GM12865 (cell line): Measurements from ENCODE around the gene TNFRSF25.
"Not testable (repeated sequence)": the region's sequence is repeated elsewhere in the genome, so short reads cannot be mapped to it uniquely, and the experiment has no call there.

ENCODE experiments used
- DNase-seq: peaks from one replicate; pipeline ENCODE4 v3.0.0; 2010; ENCODE audit warnings: low read depth
- H3K4me3 ChIP-seq: 2 replicates; pipeline ENCODE4 v1.5.1; 2011; ENCODE audit warnings: mild to moderate bottlenecking, low read depth, low read length, control low read depth
- CTCF ChIP-seq: IDR thresholded peaks from 2 replicates; pipeline ENCODE4 v1.5.1; 2011; ENCODE audit warnings: low read length, control low read depth, low read depth, inconsistent platforms; ENCODE audit not compliant: insufficient read depth; ENCODE audit errors: missing control alignments

The TNFRSF25 gene

GRCh38 chr1:6454856-6455751, 10.9 kb downstream of the TNFRSF25 start:
- peak; percentile 32 for DNase-seq
- TF ChIP-seq CTCF: no peak
- H3K4me3 ChIP-seq: no peak overlapping the region

GRCh38 chr1:6453895-6454855, 11.8 kb downstream of the TNFRSF25 start:
- not testable (repeated sequence) for DNase-seq, H3K4me3 ChIP-seq

GRCh38 chr1:6450943-6451373, 15.0 kb downstream of the TNFRSF25 start:
- no peak for DNase-seq
- H3K4me3 ChIP-seq: no peak overlapping the region
- no peak for TF ChIP-seq CTCF

- H3K4me3 ChIP-seq, DNase-seq: not testable (repeated sequence)
Observed at GRCh38 chr1:6450486-6450885, 15.5 kb downstream of the TNFRSF25 start.

- no peak for DNase-seq
- no peak for TF ChIP-seq CTCF
- H3K4me3 ChIP-seq: no peak overlapping the region
Observed at GRCh38 chr1:6450005-6450450, 15.9 kb downstream of the TNFRSF25 start.

- no peak for TF ChIP-seq CTCF
- DNase-seq: no peak
- no peak overlapping the region for H3K4me3 ChIP-seq
Observed at GRCh38 chr1:6448749-6449631, 17.0 kb downstream of the TNFRSF25 start.

GRCh38 chr1:6447818-6448748, 17.9 kb downstream of the TNFRSF25 start:
- DNase-seq: no peak
- TF ChIP-seq CTCF: no peak

More at GRCh38 chr1:6447818-6448748, 17.9 kb downstream of the TNFRSF25 start:
- H3K4me3 ChIP-seq: no peak overlapping the region
